ENCODE results near the gene IPO7.

DNA sequence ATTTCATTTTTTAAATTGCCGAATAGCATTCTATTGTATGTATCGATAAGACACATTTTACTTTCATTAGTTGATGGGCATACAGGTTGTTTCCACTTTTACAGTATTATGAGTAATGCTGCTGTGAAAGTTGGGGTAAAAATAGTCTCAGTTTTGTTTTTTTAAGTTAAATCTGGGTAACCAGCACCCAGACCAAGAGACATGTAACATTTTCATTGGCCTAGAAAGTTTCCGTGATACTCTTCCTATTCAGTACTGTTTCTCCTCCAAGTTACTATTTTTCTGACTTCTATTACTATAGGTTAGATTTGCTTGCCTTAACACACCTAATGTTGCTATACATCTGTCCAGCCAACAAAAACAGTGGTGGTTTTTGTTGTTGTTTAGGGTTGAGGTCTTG, 12.3 kb downstream of the IPO7 start:
- TF ChIP-seq, protein P1, sequence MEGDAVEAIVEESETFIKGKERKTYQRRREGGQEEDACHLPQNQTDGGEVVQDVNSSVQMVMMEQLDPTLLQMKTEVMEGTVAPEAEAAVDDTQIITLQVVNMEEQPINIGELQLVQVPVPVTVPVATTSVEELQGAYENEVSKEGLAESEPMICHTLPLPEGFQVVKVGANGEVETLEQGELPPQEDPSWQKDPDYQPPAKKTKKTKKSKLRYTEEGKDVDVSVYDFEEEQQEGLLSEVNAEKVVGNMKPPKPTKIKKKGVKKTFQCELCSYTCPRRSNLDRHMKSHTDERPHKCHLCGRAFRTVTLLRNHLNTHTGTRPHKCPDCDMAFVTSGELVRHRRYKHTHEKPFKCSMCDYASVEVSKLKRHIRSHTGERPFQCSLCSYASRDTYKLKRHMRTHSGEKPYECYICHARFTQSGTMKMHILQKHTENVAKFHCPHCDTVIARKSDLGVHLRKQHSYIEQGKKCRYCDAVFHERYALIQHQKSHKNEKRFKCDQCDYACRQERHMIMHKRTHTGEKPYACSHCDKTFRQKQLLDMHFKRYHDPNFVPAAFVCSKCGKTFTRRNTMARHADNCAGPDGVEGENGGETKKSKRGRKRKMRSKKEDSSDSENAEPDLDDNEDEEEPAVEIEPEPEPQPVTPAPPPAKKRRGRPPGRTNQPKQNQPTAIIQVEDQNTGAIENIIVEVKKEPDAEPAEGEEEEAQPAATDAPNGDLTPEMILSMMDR (IDR thresholded peaks at IDR 0.05): no peak
- TF ChIP-seq POLR2A (IDR thresholded peaks at IDR 0.05): no peak
- no peak for TF ChIP-seq POLR2AphosphoS5 (IDR thresholded peaks at IDR 0.05)
- TF ChIP-seq EP300 (IDR thresholded peaks at IDR 0.05): no peak
